ENCODE measurements around the gene TLE4.
A peak's percentile ranks its signal among the peaks of the same experiment; 100 is the strongest.
"Not testable (repeated sequence)": the region's sequence is repeated elsewhere in the genome, so short reads cannot be mapped to it uniquely, and the experiment has no call there.

Gene TLE4

DNA sequence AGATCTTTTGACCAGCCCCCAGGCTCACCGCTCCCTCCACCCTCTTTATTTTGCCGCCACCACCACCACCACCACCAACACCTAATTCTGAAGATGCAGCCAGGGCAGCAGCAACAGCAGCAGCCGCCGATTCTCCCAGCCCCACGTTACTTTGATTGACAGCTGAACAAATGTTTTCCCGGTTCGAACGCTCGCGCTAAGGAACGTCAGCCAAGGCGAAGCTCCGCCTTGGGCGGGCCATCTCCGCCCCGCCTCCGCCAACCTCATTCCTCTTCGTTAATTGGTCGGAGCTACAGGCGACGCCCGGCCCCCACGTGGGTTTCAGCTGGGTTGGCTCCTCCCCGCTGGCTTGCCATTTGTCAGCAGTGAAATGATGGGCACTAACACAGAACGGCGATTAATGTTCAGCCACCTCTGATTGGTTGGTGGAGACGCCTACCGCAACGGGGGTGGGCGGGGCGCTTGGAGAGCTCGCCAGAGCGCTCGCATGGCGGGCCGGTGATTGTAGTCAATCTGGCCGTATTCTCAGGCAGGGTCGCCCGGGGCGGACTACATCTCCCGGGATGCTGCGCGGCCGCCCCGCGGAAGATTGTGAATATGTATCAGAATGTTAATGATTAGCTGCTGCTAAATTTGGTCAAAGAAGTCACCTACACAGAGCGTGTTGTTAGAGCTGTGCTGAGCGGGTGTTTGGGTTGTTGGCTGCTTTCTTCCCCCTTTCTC lies at the start of gene TLE4:
Gene TLE4 (plus strand): TSS at position 657 of the 723 bp plus-strand sequence. CDS start 826 bp downstream, outside the sequence.
- H3K4me1 ChIP-seq (ENCODE audit: control insufficient read depth, insufficient read depth, low read length), result peaks cover 11% of the 10 kb centered on the region
- peak within 1 kb of the TSS; percentile 62 for H3K9ac ChIP-seq (ENCODE audit: low read length)
- H3K27me3 ChIP-seq (ENCODE audit: control insufficient read depth, insufficient read depth, low read length), result no peaks in the 10 kb centered on the region
- no peaks in the 10 kb centered on the region for H3K36me3 ChIP-seq (ENCODE audit: control insufficient read depth, insufficient read depth, low read length)
- peak within 1 kb of the TSS; percentile 86 for H3K27ac ChIP-seq (ENCODE audit: low read depth, low read length)
- peak within 1 kb of the TSS; percentile 82 for H3K4me3 ChIP-seq (ENCODE audit: low read length)

DNA sequence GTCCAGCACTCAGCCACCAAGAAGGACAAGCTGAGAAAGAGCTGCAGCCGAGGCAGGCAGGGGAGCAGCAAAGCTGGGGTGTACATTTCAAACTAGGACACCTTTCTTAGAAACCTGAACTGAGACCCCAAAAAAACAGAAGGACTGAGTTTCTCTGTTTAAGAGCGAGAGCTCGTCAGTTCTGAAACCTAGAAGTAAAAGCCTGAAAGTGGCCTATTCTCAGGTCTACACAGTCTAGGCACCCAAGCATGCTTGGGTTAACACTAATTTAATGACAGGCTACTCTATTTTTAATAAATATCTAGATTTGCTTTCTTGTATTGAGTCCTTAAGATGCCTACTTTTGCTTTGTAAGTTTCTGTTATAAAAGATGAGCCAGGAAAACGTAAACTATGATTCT lies 49.0 kb upstream of the TLE4 start:
- no peak overlapping the region for H3K9ac ChIP-seq (ENCODE audit: low read length)

DNA sequence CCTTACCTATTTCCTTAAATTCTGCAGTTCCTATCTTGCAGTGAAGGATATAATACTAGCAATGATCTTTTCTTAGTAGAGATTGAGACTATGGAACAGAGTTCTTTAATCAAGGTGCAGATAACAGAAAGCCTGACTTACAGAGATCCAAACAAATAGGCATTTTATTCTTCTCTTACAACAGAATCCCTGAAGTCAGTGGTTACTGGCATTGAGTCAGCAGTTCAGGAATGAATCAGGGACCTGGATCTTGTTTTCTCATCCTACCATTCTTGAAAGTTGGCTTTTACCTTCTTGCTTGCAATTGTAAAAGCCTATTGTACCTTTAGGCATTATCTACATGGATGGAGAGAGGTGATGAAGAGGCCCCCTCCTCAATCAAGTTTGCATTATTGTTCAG lies 47.5 kb upstream of the TLE4 start:
- H3K4me3 ChIP-seq (ENCODE audit: low read length), result no peak overlapping the region
- H3K9ac ChIP-seq (ENCODE audit: low read length), result no peak overlapping the region
- H3K36me3 ChIP-seq (ENCODE audit: control insufficient read depth, insufficient read depth, low read length), result no peaks in the 10 kb centered on the region
- H3K27me3 ChIP-seq (ENCODE audit: control insufficient read depth, insufficient read depth, low read length), result no peaks in the 10 kb centered on the region
- no peaks in the 10 kb centered on the region for H3K4me1 ChIP-seq (ENCODE audit: control insufficient read depth, insufficient read depth, low read length)
- no peak overlapping the region for H3K27ac ChIP-seq (ENCODE audit: low read depth, low read length)

More for the DNA sequence above, 49.0 kb upstream of the TLE4 start:
- Histone ChIP-seq H3K4me3 (ENCODE audit: low read length) (no peak overlapping the region), H3K27ac (ENCODE audit: low read depth, low read length) (no peak overlapping the region), H3K36me3 (ENCODE audit: control insufficient read depth, insufficient read depth, low read length) (no peaks in the 10 kb centered on the region), H3K4me1 (ENCODE audit: control insufficient read depth, insufficient read depth, low read length) (no peaks in the 10 kb centered on the region), H3K27me3 (ENCODE audit: control insufficient read depth, insufficient read depth, low read length) (no peaks in the 10 kb centered on the region)

DNA sequence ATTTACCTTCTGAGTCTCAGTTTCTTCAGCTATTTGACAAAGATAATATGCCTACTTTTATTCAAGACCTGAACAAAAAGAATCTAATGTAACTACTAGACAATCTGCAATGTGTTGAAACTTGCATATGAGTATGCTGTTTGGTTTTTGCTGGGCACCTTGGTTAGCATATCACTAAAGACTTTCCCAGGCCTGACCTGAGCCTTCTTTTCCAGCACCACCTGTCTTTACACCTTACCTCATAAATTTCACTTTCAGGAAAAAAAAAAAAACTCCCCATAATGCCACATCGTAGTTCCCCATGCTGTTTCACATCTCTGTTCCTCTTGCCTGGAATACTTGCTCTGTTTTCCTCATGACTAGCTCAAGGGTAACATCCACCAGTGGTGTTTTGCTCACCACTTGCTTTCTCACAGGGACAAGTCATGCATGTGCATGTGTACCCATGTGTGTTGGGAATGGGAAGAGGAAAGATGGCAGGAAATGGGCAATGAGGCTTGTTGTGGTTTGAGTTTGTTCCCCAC lies 45.6 kb upstream of the TLE4 start:
- Histone ChIP-seq H3K27ac (ENCODE audit: low read depth, low read length) (no peak overlapping the region), H3K9ac (ENCODE audit: low read length) (no peak overlapping the region), H3K27me3 (ENCODE audit: control insufficient read depth, insufficient read depth, low read length) (no peaks in the 10 kb centered on the region), H3K4me1 (ENCODE audit: control insufficient read depth, insufficient read depth, low read length) (no peaks in the 10 kb centered on the region), H3K4me3 (ENCODE audit: low read length) (no peak overlapping the region), H3K36me3 (ENCODE audit: control insufficient read depth, insufficient read depth, low read length) (no peaks in the 10 kb centered on the region)

DNA sequence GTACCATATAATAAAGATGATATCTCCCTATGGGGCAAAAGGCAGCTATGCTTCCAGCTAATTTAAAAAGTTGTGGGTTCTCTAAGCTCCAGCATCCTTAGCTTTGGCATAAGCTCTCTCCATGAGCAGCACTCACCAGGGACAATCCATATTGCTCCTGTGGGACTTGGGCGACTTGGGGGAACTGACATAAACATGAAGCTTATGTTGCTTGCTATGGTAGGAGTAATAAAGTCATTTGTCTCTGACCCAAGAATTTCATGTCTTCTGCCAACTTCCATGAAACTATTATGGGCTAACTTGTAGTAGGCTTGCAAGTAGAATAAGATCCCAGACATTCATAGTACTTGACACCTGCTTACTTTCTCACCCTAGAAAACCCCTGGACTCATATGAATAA lies 36.2 kb upstream of the TLE4 start:
- H3K36me3 ChIP-seq (ENCODE audit: control insufficient read depth, insufficient read depth, low read length), result no peaks in the 10 kb centered on the region
- no peak overlapping the region for H3K27ac ChIP-seq (ENCODE audit: low read depth, low read length)
- no peaks in the 10 kb centered on the region for H3K27me3 ChIP-seq (ENCODE audit: control insufficient read depth, insufficient read depth, low read length)
- no peak overlapping the region for H3K4me3 ChIP-seq (ENCODE audit: low read length)
- no peaks in the 10 kb centered on the region for H3K4me1 ChIP-seq (ENCODE audit: control insufficient read depth, insufficient read depth, low read length)
- no peak overlapping the region for H3K9ac ChIP-seq (ENCODE audit: low read length)

DNA sequence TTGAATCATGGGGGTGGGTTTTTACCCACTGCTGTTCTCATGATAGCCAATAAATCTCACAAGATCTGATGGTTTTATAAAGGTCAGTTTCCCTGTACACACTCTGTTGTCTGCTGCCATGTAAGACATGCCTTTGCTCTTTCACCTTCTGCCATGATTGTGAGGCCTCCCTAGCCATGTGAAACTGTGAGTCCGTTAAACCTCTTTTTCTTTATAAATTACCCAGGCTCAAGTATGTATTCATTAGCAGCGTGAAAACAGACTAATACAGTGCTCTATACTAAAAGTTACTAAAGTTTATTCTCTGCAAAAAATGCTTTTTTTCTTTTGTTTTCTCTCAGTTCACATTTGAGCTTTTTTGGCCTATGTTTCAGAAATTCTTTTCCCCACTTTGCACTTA lies 33.9 kb upstream of the TLE4 start:
- Histone ChIP-seq H3K36me3 (ENCODE audit: control insufficient read depth, insufficient read depth, low read length) (no peaks in the 10 kb centered on the region), H3K27ac (ENCODE audit: low read depth, low read length) (no peak overlapping the region), H3K27me3 (ENCODE audit: control insufficient read depth, insufficient read depth, low read length) (no peaks in the 10 kb centered on the region), H3K9ac (ENCODE audit: low read length) (no peak overlapping the region), H3K4me1 (ENCODE audit: control insufficient read depth, insufficient read depth, low read length) (no peaks in the 10 kb centered on the region), H3K4me3 (ENCODE audit: low read length) (no peak overlapping the region)

DNA sequence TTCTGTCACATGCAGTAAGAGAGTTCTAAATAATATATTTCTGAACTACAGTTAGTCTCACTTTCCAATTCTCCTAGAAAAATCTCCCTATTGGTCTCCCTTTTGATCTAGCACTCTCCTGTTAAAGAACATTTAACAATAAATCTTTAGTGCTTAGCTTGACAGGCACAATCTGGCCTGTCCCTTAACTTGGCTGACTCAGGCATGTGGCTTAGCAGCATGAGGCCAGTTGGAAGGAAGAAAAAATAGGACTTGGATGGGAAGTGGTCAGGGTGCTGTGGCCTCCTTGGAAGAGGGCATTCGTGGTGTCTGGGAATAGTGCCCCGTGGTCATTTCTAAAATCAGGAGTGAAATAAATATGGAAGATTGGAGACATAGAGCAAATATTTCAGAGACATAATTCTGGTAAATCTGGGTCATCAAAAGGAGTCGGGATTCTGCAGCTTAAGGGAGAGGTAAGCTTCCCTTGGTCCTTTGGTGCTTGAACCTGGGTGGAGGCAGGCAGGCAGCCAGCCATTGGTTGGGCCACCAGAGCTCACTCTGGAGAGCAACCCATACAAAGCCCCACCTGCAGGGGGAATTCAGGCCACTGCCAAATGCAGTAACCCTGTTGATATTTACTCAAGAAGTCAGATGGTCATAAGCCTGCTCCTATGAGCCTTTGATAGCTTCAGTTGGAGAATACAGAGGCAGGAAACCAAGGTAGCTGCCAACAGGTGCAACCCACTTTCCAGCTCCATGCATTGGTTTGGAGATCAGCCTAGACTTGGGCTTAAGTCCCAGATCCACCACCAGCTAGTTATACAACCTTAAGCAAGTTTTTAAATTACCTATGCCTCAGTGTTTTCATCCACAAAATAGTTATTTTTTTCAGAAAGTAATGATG lies 28.8 kb upstream of the TLE4 start:
- no peak overlapping the region for H3K27ac ChIP-seq (ENCODE audit: low read depth, low read length)
- no peaks in the 10 kb centered on the region for H3K27me3 ChIP-seq (ENCODE audit: control insufficient read depth, insufficient read depth, low read length)
- H3K36me3 ChIP-seq (ENCODE audit: control insufficient read depth, insufficient read depth, low read length), result no peaks in the 10 kb centered on the region
- no peak overlapping the region for H3K4me3 ChIP-seq (ENCODE audit: low read length)
- no peaks in the 10 kb centered on the region for H3K4me1 ChIP-seq (ENCODE audit: control insufficient read depth, insufficient read depth, low read length)
- no peak overlapping the region for H3K9ac ChIP-seq (ENCODE audit: low read length)

DNA sequence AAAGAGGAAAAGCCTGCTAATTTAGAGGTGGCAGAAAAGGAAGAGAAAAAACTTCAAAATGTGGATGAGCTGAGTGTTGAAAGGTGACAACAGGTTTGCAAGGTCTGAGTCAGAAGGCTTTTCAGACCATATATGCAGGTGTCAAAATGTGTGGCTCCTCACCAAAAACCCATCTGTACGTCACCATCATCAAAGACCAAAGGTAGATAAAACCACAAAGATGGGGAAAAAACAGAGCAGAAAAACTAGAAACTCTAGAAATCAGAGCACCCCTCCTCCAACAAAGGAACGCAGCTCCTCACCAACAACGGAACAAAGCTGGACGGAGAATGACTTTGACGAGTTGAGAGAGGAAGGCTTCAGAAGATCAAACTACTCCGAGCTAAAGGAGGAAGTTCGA lies 27.4 kb upstream of the TLE4 start:
- H3K27ac ChIP-seq (ENCODE audit: low read depth, low read length); H3K27me3 ChIP-seq (ENCODE audit: control insufficient read depth, insufficient read depth, low read length); H3K36me3 ChIP-seq (ENCODE audit: control insufficient read depth, insufficient read depth, low read length); H3K4me3 ChIP-seq (ENCODE audit: low read length); H3K9ac ChIP-seq (ENCODE audit: low read length); H3K4me1 ChIP-seq (ENCODE audit: control insufficient read depth, insufficient read depth, low read length): not testable (repeated sequence)

DNA sequence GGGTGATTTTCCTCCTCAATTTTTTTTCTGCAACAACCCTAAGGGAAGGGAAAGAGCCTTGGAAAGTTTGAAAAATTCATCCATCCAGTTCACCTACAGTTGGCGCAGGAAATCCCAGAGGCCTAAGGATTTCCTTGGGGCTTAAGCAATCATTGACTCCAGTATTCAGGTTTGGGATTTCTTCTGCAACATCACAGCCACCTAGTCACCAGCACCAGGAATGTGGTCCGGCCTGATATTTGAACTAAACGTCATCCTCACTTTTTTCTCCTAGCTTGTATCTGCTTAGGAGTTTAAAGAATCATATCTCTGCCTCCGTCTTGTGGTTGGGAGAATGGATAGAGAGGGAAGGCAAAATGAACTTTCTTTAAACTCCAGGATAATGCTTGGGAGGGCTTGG lies 20.2 kb upstream of the TLE4 start:
- Histone ChIP-seq H3K9ac (ENCODE audit: low read length) (no peak overlapping the region), H3K36me3 (ENCODE audit: control insufficient read depth, insufficient read depth, low read length) (no peaks in the 10 kb centered on the region), H3K27ac (ENCODE audit: low read depth, low read length) (no peak overlapping the region), H3K4me3 (ENCODE audit: low read length) (no peak overlapping the region), H3K27me3 (ENCODE audit: control insufficient read depth, insufficient read depth, low read length) (no peaks in the 10 kb centered on the region), H3K4me1 (ENCODE audit: control insufficient read depth, insufficient read depth, low read length) (no peaks in the 10 kb centered on the region)

DNA sequence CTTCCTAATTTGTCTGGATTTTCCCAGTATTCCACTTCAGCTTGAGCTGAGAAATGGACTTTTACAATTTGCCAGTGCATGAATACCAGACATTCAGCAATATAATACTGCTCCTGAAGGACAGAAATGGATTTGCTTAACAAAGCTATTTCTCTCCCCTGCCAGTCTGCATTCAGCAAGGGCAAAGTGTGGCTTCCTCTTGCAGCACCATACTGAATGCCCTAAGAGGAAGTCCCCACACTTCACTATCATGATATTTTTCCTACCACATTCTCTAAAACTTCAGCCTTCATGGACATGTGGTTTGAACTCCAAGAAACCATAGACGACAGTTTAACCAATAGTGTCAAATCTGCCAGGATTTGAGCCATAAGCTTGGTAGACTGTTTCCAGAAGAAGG lies 19.8 kb upstream of the TLE4 start:
- no peak overlapping the region for H3K4me3 ChIP-seq (ENCODE audit: low read length)
- H3K27ac ChIP-seq (ENCODE audit: low read depth, low read length), result no peak overlapping the region
- no peak overlapping the region for H3K9ac ChIP-seq (ENCODE audit: low read length)
- no peaks in the 10 kb centered on the region for H3K36me3 ChIP-seq (ENCODE audit: control insufficient read depth, insufficient read depth, low read length)
- no peaks in the 10 kb centered on the region for H3K27me3 ChIP-seq (ENCODE audit: control insufficient read depth, insufficient read depth, low read length)
- no peaks in the 10 kb centered on the region for H3K4me1 ChIP-seq (ENCODE audit: control insufficient read depth, insufficient read depth, low read length)

DNA sequence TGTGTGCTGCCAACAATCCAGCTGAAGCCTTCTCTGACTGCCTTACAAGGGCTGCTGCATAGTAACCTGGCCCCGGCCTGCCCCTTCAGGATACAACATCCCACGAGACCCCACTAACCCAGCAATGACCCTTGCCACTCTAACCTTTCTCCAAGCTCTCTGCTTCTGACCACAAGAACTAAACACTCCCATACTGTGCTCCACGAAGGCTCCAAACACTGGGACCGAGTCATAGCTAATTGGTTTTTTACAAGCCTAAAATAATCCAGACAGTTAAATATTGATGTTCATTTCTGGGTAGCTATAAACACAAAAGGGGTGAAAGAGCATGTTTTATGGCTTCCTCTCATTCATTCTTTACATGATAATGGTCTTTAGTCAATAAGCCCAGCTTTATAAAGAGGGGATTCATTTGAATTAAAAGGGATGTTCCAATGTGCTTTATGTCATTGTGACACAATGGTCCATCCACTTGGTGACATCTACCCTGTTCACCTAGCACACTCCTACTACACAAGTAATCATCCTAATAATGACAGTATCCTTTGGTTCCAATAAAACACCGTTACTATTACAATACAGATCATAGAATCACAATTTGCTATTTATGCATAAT lies 16.2 kb upstream of the TLE4 start:
- H3K9ac ChIP-seq (ENCODE audit: low read length), result no peak overlapping the region
- H3K36me3 ChIP-seq (ENCODE audit: control insufficient read depth, insufficient read depth, low read length), result no peaks in the 10 kb centered on the region
- no peaks in the 10 kb centered on the region for H3K4me1 ChIP-seq (ENCODE audit: control insufficient read depth, insufficient read depth, low read length)
- no peak overlapping the region for H3K27ac ChIP-seq (ENCODE audit: low read depth, low read length)
- no peak overlapping the region for H3K4me3 ChIP-seq (ENCODE audit: low read length)
- no peaks in the 10 kb centered on the region for H3K27me3 ChIP-seq (ENCODE audit: control insufficient read depth, insufficient read depth, low read length)

DNA sequence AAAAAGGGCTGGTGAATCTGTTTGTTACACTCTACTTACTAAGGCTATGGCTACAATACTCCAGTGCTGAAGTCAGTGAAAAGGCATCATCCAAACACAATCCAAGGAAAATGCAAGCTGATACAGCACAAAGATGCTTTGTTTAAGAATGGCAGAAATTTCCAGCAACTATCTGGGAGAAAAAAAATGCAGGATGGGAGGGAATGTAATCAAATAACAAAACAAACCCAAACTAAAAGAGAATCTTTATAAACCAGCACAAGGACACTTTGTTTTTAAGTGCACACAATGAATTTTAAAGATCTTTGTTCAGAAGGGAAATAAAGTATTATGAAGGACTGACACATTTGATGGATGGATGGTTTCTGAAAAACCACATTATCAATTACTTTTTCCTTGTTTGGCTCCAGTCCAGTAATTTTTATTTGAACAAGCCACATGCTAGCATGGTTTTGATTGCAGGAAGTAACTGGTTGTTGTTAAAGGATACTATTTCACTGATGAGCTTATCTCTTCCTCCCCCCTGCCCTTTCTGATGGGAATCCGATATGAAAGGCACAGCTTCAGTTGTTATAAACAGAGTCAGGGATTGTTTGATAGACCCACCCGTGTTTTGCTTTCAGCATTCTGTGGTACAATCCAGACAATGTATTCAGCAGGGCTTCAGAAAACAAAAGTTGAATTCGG lies 12.1 kb upstream of the TLE4 start:
- H3K4me3 ChIP-seq (ENCODE audit: low read length), result no peak overlapping the region
- H3K27ac ChIP-seq (ENCODE audit: low read depth, low read length), result no peak overlapping the region
- H3K9ac ChIP-seq (ENCODE audit: low read length), result no peak overlapping the region
- no peaks in the 10 kb centered on the region for H3K27me3 ChIP-seq (ENCODE audit: control insufficient read depth, insufficient read depth, low read length)
- no peaks in the 10 kb centered on the region for H3K36me3 ChIP-seq (ENCODE audit: control insufficient read depth, insufficient read depth, low read length)
- H3K4me1 ChIP-seq (ENCODE audit: control insufficient read depth, insufficient read depth, low read length), result no peaks in the 10 kb centered on the region
